RPMI8226 (cell line): Measurements from ENCODE around the gene ANO2.
A peak's percentile ranks its signal among the peaks of the same experiment; 100 is the strongest.

ENCODE experiments used
- DNase-seq: peaks from one replicate; pipeline ENCODE4 v3.0.0-alpha.2; 2015

The ANO2 gene

GRCh38 chr12:5807514-5808219, 137.4 kb downstream of the ANO2 start:
- DNase-seq: no peak

- DNase-seq: no peak
Observed at GRCh38 chr12:5807090-5807414, 138.0 kb downstream of the ANO2 start.

- DNase-seq: no peak
Observed at GRCh38 chr12:5806371-5807089, 138.5 kb downstream of the ANO2 start.

GRCh38 chr12:5803532-5803931, 141.5 kb downstream of the ANO2 start:
- no peak for DNase-seq

GRCh38 chr12:5798242-5799015, 146.6 kb downstream of the ANO2 start:
- DNase-seq: no peak

- no peak for DNase-seq
Observed at GRCh38 chr12:5797661-5798060, 147.4 kb downstream of the ANO2 start.

- no peak for DNase-seq
Observed at GRCh38 chr12:5796959-5797225, 148.2 kb downstream of the ANO2 start.

- DNase-seq: peak; percentile 48
Observed at GRCh38 chr12:5796171-5796958, 148.7 kb downstream of the ANO2 start.

- no peak for DNase-seq
Observed at GRCh38 chr12:5794156-5794555, 150.9 kb downstream of the ANO2 start.

- DNase-seq: no peak
Observed at GRCh38 chr12:5792343-5792742, 152.7 kb downstream of the ANO2 start.

GRCh38 chr12:5789469-5789968, 155.5 kb downstream of the ANO2 start:
- DNase-seq: peak; percentile 25

GRCh38 chr12:5787828-5788227, 157.2 kb downstream of the ANO2 start:
- no peak for DNase-seq

GRCh38 chr12:5785601-5786000, 159.5 kb downstream of the ANO2 start:
- DNase-seq: no peak

GRCh38 chr12:5784462-5785130, 160.5 kb downstream of the ANO2 start:
- DNase-seq: no peak

GRCh38 chr12:5783289-5783920, 161.7 kb downstream of the ANO2 start:
- DNase-seq: no peak

- no peak for DNase-seq
Observed at GRCh38 chr12:5780536-5780935, 164.5 kb downstream of the ANO2 start.

- no peak for DNase-seq
Observed at GRCh38 chr12:5779401-5779800, 165.7 kb downstream of the ANO2 start.

- DNase-seq: no peak
Observed at GRCh38 chr12:5778821-5779220, 166.2 kb downstream of the ANO2 start.

- no peak for DNase-seq
Observed at GRCh38 chr12:5777451-5777850, 167.6 kb downstream of the ANO2 start.

- no peak for DNase-seq
Observed at GRCh38 chr12:5776091-5776490, 169.0 kb downstream of the ANO2 start.

- DNase-seq: no peak
Observed at GRCh38 chr12:5773550-5773949, 171.5 kb downstream of the ANO2 start.

GRCh38 chr12:5771756-5772155, 173.3 kb downstream of the ANO2 start:
- DNase-seq: no peak
